HG03575 (cell line): ENCODE results near the gene C11orf54.

Experiments
- ATAC-seq: cut with Tn5 transposase; IDR thresholded peaks from one replicate; pipeline ENCODE4 v1.9.1; 2021; ENCODE audit not compliant: unreplicated experiment, insufficient number of reproducible peaks, low FRiP score; ENCODE audit errors: extremely low read depth

C11orf54 gene

DNA sequence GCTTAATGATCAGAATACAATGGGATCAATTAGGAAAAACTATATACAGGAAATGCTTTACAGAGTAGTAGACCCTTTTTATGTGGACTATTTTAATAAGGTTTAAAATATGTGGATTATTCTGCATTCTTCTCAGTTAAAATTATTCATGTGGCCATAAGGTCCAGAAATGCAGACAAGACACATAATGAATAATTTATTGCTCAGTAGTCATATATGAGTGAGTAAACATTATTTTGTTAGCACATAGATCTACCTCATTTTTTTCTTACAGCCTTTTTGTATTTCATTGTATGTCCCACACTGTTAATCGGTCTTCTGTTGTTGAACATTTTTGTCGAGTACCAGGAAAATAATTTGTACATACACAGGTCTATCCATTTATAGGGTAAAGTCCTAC lies 63.4 kb downstream of the C11orf54 start:
- no peak for ATAC-seq

DNA sequence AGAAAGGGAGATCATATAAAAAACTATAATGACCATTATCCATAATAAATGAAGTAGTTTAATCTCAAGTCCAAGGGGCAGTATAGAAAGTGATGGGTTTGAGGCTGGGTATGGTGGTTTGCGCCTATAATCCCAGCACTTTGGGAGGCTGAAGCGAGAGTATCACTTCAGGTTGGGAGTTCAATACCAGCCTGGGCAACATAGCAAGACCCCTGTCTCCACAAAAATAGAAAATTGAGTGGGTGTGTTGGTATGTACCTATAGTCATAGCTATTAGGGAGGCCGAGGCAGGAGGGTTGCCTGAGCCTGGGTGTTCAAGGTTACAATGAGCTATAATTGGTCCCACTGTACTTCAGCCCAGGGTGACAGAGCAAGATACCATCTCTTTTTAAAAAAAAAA lies 66.5 kb downstream of the C11orf54 start:
- no peak for ATAC-seq

DNA sequence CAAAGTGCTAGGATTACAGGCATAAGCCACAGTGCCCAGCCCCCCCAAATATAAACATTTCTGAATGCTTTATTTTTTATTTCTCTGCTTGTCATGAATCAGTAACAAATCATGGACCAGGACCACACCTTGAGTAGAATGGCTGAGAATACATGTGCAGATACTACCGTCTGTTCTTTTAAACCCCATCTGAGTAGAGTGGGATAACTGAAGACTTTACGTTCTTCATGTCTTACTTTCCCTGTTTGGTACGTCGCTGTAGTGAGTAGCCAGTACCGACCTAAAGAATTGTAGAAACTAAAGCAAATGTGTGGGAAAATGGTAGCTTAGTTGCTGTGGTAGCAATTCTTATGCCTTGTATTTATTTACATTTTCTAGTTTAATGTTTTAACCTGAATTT lies 72.5 kb downstream of the C11orf54 start:
- ATAC-seq = no peak
